Adrenal gland (tissue), 12 donors: ENCODE results near the gene SNAP25. TPM values are rescaled to one million over a fixed set of nuclear protein-coding genes. Genes with fewer than 3 reads are reported as not detected.

Experiments
- DNase-seq, 7 donors: peaks; one replicate each; pipeline ENCODE4 v3.0.0-alpha.2; 2019 to 2020
- H3K27ac ChIP-seq, 5 donors: fragments of 200-600 bp; sonication (generic) in 4 of 5; 1 replicate in 3 of 5; 2 replicates in 2 of 5; pipeline versions ENCODE4 v1.5.1 to v1.8.0; 2016 to 2020; ENCODE audit warnings: mild to moderate bottlenecking in 1 of 5
- H3K27me3 ChIP-seq: fragments of 200-600 bp; 2 replicates; pipeline ENCODE4 v1.8.0; 2021
- H3K36me3 ChIP-seq, 2 donors: fragments of 200-600 bp; replicated peaks in 1 of 2; 1 replicate in 1 of 2; 2 replicates in 1 of 2; pipeline versions ENCODE4 v1.5.1 to v1.8.0; 2018 to 2022
- H3K4me1 ChIP-seq, 2 donors: fragments of 200-600 bp; replicated peaks in 1 of 2; 1 replicate in 1 of 2; 2 replicates in 1 of 2; pipeline versions ENCODE4 v1.5.1 to v1.8.0; 2018 to 2021
- H3K4me3 ChIP-seq, 4 donors: fragments of 200-600 bp; sonication (generic) in 3 of 4; one replicate each; pipeline ENCODE4 v1.5.1; 2016 to 2018
- H3K9me3 ChIP-seq, 3 donors: fragments of 200-600 bp; sonication (generic) in 1 of 3; replicated peaks in 1 of 3; 1 replicate in 2 of 3; 2 replicates in 1 of 3; pipeline versions ENCODE4 v1.5.1 to v1.8.0; 2016 to 2021
- CTCF ChIP-seq, 6 experiments: fragments of 450-650 bp in 4 of 6; fragments of 200-600 bp in 2 of 6; sonication (generic) in 1 of 6; IDR thresholded peaks; 1 replicate in 5 of 6; 2 replicates in 1 of 6; pipeline versions ENCODE4 v1.5.1 to v1.8.0; 2016 to 2021; ENCODE audit warnings: antibody characterized with exemption in 6 of 6, mild to moderate bottlenecking in 2 of 6, moderate library complexity in 1 of 6
- POLR2A ChIP-seq, 2 donors: fragments of 450-650 bp; IDR thresholded peaks; one replicate each; pipeline ENCODE4 v1.6.1; 2017; ENCODE audit warnings: antibody characterized with exemption in 2 of 2, mild to moderate bottlenecking in 2 of 2, moderate library complexity in 1 of 2
- WGBS, 4 donors: extraction: QIAGEN DNeasy Blood & Tissue Kit in 2 of 4; methylation state at CpG; one replicate each; pipeline versions ENCODE4 v1.1.5 to v1.1.7; 2013 to 2017; 5-methylcytosine and 5-hydroxymethylcytosine counted together
- intact Hi-C, 2 donors: fragments of 100-400 bp; cut with DNase I; formaldehyde crosslinking; loops; one replicate each; pipeline versions ENCODE4 v1.14.1 to v1.15.0; 2022 to 2023
- polyA plus RNA-seq, 3 donors: library from polyadenylated mRNA; stranded (reverse); fragments of 200-250 nt in 2 of 3; fragments of 350-450 nt in 1 of 3; fragmentation: Illumina TruSeq in 1 of 3; extraction: RNeasy Lipid Tissue Mini Kit (QIAGEN cat#74804) in 1 of 3; gene quantifications; one replicate each; pipeline ENCODE4 v1.2.3, GENCODE V29; 2013 to 2014
- total RNA-seq, 9 donors: library from RNA; depleted of rRNA in 4 of 9; stranded (reverse); fragments of >200 nt in 4 of 9; fragments of 120-200 nt in 1 of 9; fragmentation: NEBNext Ultra II Directional in 1 of 9; extraction: Animal tissue kit (Norgen Biotek cat#: 25700) in 1 of 9; gene quantifications; one replicate each; pipeline versions ENCODE4 v1.1.0 to v1.2.4, GENCODE V29; 2013 to 2023
- donor health status: healthy with polysubstance abuse.
- donor health status: Bipolar disorder and iron deficiency.
- donor health status: DM: yes; HTN: yes; CAD: no.
- donor health status: DM: no; HTN: no; CAD: no.
- donor health status: DM: no; HTN: no; CAD: no.
- donor health status: DM: yes; HTN: yes; CAD: no.

Gene SNAP25
- total and polyA plus RNA-seq, 12 donors = 1.0 to 35.9 (median 11.8) TPM; not detected in 1

GRCh38 chr20:10261702-10262101, 43.1 kb downstream of the SNAP25 start:
- no peak for TF ChIP-seq POLR2A (IDR thresholded peaks at IDR 0.05)
- no peak for TF ChIP-seq CTCF (IDR thresholded peaks at IDR 0.05)
- Histone ChIP-seq H3K36me3 (no peaks in the 10 kb centered on the region), H3K27me3 (no peaks in the 10 kb centered on the region), H3K4me3 (no peak overlapping the region), H3K27ac (no peak overlapping the region), H3K4me1 (no peaks in the 10 kb centered on the region), H3K9me3 (no peaks in the 10 kb centered on the region)
- DNase-seq = no peak
- intact Hi-C loops = no loop called here
- 91 to 96% (median 93%) methylated on average over 2 of the region's 2 CpGs for whole genome bisulfite sequencing, 4 donors

- no peak for DNase-seq
- WGBS, 4 donors = 81 to 88% (median 85%) methylated on average over 6 to 7 of the region's 7 CpGs
- intact Hi-C loops = no loop called here
- Histone ChIP-seq H3K27ac (no peak overlapping the region), H3K4me1 (no peaks in the 10 kb centered on the region), H3K36me3 (no peaks in the 10 kb centered on the region), H3K4me3 (no peak overlapping the region), H3K9me3 (no peaks in the 10 kb centered on the region), H3K27me3 (no peaks in the 10 kb centered on the region)
- no peak for TF ChIP-seq CTCF (IDR thresholded peaks at IDR 0.05)
- TF ChIP-seq POLR2A (IDR thresholded peaks at IDR 0.05) = no peak
These were observed 44.9 kb downstream of the SNAP25 start for GRCh38 chr20:10263385-10264165.

- WGBS, 4 donors = 72 to 88% (median 77%) methylated on average over 2 of the region's 2 CpGs
- intact Hi-C loops = no loop called here
- no peak for DNase-seq
- H3K4me3 ChIP-seq = no peak overlapping the region
- H3K27me3 ChIP-seq = no peaks in the 10 kb centered on the region
- TF ChIP-seq CTCF (IDR thresholded peaks at IDR 0.05) (no peak), POLR2A (IDR thresholded peaks at IDR 0.05) (no peak)
- no peaks in the 10 kb centered on the region for H3K9me3 ChIP-seq
- H3K4me1 ChIP-seq = no peaks in the 10 kb centered on the region
- no peaks in the 10 kb centered on the region for H3K36me3 ChIP-seq
- H3K27ac ChIP-seq = no peak overlapping the region
These were observed 45.5 kb downstream of the SNAP25 start for GRCh38 chr20:10264166-10264558.

- H3K4me1 ChIP-seq = no peaks in the 10 kb centered on the region
- no peak overlapping the region for H3K27ac ChIP-seq
- TF ChIP-seq CTCF (IDR thresholded peaks at IDR 0.05) = no peak
- TF ChIP-seq POLR2A (IDR thresholded peaks at IDR 0.05) = no peak
- intact Hi-C loops = no loop called here
- no peaks in the 10 kb centered on the region for H3K27me3 ChIP-seq
- WGBS, 4 donors = 76 to 92% (median 86%) methylated on average over 3 of the region's 3 CpGs
- DNase-seq = no peak
- H3K9me3 ChIP-seq = no peaks in the 10 kb centered on the region
- no peak overlapping the region for H3K4me3 ChIP-seq
- no peaks in the 10 kb centered on the region for H3K36me3 ChIP-seq
These were observed 50.0 kb downstream of the SNAP25 start for GRCh38 chr20:10268636-10269035.
